Activated CD8-positive, alpha-beta memory T cell treated with anti-CD3 and anti-CD28 coated beads, Interleukin-2, amount 50 U/mL, for 4 hours (primary cell): ENCODE data around the gene IGF1R.

Experiments
- DNase-seq: peaks from one replicate; pipeline ENCODE4 v3.0.0-alpha.2; 2020

IGF1R gene

DNA sequence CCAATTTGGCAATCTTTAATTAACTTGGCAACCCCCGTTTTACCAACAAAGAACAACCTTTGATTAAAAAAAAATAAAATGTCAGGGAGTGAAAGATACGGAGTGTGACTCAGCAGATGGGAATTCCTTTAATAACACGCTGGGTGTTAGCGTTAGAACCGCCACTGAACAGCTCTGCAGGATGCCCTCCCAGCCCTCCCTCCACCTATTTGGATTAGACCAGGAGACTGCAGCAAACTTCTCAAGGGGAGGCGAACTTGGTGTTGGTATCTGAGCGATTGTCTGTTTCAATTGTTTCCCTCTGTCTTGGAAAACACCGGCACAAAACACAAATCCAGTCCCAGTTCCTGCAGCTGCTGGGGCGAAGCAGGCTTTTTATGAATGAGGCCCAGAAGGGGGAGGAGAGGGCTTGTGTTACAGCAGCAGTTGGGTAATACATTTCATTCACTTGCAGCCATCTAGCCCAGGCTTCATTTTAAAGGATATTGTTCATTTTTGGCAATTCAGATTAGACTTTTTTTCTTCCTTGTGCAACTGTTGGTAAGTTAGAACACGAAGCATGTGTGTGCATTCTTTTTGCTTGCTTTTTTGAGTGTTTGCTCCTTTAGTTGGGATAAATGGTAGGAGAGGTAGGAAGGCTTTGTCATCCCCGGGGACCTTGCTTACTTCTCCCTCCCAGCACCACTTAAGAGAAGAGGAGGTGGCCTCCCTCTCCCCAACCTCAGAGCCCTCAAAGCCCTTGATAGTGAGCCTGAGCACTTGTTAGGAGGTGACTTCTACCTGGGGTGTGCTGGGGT lies 152.3 kb downstream of the IGF1R start:
- no peak for DNase-seq

DNA sequence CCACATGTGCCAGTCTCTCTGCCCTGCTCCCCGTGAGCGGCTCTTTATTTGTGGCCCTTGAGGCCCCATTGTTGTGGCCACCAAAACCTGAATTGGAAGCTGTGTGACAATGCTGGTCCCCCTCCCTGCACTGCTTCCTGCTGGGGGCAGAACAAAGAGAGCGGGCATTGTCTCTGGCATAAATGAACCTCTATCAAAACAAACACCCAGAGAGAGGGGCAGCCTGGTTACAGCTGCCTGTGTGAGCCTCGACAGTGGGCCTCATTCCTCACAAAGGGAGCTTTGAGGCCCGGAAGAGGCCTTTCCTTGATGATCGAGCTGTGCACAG lies 152.9 kb downstream of the IGF1R start:
- no peak for DNase-seq

DNA sequence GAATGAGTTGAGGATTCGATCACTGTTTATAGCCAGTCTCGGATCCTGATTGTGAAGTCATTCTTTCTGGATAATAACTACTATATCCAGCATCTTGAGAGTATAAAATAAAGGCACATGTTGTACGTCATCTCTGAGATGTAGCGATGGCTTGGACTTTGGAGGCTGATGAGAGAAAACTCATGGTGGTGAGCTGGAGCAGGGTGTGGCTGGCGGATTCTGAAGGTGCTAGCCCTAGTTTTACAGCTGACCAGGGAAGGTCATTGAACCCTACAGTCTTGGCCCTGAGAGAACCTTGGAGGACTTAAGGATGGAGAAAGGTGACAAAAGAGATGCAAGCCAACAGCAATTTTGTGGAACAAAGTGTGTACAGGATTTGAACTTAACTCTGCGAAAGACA lies 153.8 kb downstream of the IGF1R start:
- DNase-seq: no peak

DNA sequence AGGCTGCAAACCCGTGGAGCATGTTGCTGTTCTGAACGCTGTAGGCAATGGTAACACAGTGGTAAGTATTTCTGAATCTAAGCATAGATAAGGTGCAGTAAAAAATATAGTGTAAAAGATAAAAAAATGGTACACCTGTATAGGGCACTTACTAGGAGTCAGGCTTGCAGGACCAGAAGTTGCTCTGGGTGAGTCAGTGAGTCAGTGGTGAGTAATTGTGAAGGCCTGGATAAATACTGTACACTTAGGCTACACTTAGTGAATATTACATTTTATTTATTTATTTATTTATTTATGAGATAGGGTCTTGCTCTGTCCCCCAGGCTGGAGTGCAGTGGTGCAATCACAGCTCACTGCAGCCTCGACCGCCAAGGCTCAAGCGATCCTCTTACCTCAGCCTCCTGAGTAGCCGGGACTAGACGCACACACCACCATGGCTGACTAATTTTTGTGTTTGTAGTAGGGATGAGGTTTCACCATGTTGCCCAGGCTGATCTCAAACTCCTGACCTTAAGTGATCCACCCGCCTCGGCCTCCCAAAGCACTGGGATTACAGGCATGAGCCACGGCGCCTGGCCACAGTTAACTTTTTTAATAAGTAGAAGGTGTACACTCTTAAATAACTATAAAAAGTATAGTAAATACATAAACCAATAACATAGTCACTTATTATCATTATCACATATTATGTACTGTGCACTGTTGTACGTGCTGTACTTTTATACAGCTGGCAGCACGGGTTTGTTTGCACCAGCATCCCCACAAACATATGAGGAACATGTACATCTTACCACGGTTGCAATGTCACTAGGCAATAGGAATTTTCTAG lies 155.1 kb downstream of the IGF1R start:
- DNase-seq: no peak

DNA sequence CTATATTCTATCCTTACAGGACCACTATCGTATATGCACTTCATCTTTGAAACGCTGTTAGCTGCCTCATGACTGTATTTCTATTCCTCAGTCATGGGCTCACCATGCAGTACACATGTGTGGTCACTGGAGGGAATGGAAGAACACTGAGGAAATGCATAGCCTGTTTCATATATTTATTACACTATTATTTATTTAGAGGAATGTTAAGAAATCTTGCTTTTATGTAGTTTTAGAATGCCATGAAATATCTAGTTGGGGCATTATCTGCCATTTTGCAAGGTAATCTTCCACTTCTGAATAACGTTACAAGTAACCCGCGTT lies 155.7 kb downstream of the IGF1R start:
- no peak for DNase-seq

DNA sequence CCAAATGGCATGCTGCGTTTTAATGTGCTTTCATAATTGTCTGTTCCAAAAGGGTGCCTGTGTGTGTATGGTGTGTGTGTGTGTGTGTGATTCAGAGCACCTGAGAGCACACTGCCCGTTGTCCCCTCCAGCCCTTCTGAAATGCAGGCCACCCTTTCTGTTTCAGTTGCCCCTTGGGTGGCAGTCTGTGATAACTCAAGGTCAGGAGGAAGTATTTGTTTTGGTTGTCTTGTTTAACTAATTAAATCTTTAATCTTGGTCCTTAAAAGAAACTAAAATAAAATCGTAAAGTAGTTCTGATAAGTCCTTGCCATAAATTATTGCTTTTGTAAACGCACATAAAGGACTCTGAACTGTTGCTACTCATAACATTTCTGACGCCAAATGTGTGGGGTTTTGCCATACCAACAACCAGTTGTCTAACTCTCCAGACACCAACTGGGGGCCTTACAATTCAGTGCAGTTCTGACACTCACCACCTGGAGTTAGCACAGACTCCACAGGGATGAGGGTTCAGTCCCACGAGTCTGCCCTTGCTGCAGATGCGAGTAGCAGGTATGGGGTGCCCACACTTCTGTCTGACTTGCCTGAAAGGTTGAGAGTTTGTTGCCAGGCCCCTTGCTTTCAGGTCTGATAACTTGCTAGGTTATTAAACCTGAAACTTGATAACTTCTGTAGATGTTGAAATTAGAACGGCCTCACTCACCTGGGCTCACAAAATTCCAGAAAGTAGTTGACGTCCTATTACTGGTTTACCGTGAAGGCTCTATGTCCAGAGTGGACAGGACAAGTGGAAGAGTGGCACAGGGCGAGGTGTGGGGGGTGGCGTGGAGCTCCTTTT lies 157.3 kb downstream of the IGF1R start:
- no peak for DNase-seq

DNA sequence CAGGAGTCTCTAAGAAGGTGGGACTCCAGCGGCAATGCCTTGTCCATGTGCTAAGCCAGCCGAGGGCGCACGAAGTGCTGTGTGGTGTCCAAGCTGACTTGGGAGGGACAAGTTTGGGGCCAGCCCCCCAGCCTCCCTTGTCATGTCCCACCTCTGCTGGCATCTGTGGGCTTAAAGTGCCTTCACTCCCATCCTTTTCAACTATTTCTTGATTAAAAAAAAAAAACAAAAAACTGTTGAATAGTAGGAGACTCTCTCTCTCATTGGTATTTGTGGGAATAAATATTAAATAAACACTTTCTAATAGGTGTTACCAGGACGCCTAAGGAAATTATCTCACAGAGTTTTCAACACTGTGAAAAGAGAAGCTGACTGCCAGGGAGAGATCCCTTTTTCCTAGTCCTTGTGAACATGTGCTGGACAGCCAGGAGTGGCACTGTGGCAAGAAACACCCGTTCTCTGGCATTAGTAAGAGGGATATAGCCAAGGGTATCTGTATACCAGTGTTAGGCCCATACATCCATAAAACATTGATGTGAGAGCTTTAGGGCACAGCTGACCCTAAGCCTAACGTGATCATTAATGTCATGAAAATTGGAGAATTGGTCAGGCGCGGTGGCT lies 158.0 kb downstream of the IGF1R start:
- no peak for DNase-seq

DNA sequence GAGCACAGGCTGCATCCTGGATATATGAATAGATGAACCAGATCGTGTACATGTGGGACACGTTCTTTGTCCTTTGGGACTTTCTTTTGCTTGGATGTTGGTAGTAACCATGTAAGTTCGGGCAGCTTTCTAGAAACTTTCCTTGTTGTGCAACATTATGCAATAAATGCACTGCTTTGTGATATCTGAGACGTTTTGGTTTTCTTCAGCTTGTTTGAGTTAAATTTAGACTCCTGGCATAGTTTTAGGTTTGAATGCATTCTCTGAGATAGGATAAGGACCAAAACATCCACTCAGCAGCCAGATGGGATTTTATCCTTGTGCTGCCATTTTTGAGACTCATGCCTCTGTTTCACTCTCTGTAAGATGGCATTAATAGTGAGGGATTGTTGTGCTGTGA lies 158.9 kb downstream of the IGF1R start:
- no peak for DNase-seq

DNA sequence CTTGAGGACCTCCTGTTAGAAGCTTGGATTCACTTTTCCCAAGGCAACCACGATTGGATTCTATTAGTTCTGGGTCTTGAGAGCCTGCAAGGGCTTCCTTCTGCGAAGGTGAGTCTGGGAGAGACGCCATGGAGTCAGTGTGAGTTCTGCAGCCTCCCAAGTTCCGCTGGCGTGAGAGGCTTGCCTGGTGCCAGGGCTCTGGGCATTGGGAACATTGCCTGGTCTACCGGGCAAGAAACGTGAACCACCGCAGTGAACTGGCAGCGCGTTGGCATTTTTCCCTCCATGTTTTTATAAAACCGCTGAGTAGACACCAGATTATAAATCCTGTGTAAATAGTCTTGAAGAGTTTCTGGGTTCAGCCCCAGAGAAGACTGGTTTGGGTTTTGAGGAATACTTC lies 160.9 kb downstream of the IGF1R start:
- no peak for DNase-seq

DNA sequence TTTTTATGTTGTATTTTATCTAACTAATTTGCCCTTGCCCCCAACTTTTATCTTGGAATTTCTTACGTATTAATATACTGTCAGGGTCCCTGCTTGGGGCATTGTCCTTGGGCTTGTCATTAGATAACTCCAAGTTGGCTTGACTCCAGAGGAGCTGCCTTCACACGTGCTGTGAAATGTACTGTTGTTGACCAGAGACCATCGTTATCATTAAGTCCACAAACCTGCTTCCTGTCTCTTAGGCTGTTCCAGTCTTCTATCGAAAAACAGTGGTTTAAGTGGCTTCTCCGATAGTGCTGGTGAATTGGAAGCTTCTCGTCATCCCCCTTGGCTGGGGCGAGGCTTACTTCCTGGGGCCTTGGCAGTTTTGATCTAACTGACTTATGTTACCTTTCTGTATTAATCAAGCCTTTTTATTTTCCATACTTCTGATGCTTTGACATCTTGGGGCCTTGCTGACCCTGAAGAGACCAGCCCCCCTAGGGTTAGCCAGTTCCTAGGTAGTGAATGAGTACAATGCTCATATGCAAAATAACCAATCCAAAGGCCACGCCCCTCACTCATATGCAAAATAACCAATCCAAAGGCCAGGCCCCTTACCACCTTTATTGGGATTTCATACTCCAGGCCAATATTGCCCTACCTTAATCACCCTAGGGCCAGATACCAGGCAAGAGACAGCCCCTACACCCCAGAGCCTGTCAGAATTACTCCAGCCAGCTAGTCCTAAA lies 164.5 kb downstream of the IGF1R start:
- no peak for DNase-seq

DNA sequence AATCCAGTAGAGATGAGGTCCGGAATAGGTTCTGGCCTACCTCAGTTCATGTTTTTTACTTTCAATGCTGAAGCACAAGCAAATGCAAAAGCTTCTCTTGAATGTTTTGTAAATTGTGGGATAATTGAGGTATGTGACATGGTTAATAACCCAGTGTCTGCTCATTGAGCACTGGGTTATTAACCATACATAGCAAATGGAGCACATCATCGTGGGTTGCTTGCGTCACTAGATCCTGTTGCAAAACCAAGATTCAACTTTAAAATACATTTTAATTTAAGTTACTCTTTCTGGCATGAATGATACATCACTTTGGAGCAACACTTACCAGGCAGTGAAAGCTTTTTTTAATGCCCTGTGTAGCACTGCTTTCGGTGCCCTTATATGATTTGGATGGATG lies 165.6 kb downstream of the IGF1R start:
- no peak for DNase-seq

DNA sequence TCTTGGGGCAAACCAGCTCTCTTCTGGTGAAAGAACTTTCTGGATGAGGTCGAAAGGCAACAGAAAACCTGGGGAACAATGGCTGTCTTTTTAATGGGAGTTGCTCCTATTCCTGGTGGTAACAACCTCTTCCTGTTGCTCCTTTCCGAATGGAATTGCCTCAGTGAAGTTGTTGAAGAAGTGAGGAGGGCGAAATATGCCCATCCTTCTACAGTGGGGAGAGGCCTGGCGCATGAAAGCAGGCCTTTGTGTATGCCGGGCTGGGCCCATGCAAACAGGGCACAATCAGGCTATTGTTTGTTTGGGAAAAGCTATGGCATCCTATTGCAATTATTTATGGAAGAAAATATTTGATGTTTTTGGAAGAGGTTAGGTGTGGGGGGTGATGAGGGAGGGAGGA lies 166.9 kb downstream of the IGF1R start:
- DNase-seq: no peak

DNA sequence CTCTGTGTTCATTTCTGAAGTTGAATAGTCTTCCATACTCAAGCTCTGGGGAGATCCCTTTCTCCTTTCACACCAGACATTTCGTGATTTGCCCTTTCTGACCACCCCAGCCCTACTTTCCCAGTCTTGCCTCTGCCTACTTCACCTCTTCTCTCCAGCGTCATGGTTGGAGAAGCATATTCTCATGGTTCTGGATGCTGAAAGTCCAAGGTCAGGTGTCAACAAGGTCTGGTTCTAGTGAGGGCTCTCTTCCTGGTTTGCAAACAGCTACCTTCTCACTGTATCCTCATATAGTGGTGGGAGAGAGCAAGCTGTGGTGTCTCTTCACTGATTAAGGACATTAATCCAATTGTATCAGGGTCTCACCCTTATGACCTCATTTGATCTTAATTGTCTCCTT lies 169.4 kb downstream of the IGF1R start:
- no peak for DNase-seq

DNA sequence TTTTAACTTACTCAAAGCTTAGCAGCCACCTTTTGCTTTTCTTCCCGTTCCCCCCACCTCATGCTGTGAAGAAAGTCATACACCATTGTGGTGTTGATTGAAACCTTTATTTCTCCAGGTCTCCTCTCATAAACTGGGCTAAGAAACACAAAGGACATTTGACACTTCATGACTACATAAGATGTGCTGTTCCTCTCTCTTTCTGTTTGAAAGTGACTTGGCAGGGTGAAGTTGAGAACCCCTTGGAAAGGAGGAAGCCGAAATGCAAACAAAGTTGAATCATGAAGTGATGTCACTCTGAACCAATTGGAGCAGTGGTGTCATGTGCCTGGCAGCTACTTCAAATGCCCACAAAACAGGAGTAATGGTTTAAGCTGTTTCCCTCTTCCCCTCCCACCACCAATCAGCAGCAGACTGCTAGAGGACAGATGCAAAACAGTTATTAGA lies 174.7 kb downstream of the IGF1R start:
- DNase-seq: no peak

DNA sequence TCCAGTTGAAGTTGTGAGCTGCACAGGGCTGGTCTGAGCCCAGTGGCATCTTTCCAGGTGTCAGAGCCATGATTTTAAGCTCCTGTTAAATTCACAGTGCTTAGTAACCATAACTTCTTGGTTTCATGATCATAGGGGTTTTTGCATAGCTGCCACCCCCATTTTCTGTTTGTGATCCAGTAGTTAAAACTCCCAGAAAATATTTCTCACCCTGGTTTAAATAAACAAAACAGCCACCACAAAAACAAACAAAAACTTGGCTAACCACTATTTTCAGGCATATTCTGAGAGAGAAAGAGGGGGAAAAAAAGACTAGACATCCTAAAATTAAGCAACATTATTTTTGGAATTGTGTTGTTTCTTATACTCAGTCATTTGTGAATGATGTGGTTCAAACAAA lies 175.3 kb downstream of the IGF1R start:
- no peak for DNase-seq

DNA sequence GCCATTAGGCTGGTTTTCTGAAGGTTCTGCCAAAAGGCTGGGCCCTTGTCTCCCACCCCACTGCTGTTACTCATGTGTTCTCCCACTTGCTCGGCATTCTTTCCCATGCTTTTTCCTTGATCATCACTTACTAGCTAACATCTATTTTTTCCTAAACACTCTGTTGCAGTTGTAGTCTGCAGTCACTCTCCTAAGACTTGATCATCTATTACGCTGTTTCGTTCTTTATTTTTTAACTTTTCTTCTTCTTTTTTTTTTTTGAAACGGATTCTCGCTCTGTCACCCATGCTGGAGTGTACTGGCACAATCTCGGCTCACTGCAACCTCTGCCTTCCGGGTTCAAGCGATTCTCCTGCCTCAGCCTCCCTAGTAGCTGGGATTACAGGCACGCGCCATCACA lies 176.3 kb downstream of the IGF1R start:
- DNase-seq: no peak

DNA sequence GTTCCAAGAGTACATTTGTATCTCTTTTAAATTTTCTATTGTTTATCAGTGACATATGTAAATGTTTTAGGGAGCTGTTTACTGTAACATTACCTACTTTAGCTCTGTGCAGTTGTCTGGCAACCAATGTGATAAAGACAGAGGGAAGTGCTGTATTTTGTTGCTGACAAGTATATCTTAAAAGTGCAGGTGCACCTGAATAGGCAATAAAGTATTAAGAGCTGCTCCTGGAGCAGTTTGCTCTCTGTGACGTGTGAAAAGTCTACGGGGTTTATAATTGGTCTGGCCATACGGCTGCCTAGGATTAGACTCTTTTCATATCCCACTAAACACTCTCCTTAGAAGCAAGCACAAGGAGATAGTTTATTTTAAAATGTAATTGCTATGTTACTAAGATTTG lies 178.3 kb downstream of the IGF1R start:
- no peak for DNase-seq

DNA sequence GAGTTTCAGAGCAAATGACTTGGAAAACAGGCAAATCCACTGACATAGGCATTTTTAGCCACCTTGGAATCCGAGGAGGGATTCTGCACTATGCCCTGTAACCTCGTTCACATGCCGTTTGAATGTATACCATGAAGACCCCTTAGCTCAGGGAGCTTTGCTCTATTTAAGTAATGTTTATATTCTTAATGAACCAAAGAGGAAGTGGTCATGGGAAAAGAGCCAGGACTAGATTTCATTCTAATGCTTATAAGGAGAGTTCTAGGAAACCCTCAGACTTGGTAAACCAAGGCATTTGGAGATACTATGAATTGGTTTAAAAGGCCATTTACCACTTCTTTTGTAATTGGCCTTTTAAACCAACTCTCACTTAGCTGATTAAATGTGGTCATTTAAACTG lies 178.9 kb downstream of the IGF1R start:
- DNase-seq: no peak

DNA sequence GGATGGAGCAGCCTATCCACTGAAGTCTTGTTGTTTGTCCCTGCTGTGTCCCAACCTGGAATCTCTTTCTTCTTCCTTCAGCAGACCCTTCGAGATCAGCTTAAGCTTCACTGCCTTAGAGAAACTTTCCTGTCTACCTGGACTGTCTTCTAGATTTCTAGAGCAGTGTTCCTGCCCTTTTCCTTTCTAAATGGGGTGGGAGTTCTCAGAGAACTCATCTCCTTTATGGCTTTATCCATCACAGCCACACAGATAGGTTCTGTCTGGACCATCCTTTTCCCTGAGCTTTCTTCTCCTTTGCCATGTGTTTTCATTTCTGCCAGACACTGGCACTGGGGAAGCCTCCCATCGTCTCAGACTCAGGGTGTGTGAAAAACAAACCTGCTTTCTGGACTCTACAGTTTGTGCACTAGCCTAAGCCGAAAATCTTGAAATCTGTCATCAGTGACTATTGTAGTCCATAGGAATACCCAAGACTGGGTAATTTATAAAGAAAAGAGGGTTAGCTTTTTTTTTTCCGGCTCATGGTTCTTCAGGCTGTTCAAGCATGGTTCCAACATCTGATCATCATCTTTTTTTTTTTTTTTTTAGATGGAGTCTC lies 181.8 kb downstream of the IGF1R start:
- DNase-seq: no peak

DNA sequence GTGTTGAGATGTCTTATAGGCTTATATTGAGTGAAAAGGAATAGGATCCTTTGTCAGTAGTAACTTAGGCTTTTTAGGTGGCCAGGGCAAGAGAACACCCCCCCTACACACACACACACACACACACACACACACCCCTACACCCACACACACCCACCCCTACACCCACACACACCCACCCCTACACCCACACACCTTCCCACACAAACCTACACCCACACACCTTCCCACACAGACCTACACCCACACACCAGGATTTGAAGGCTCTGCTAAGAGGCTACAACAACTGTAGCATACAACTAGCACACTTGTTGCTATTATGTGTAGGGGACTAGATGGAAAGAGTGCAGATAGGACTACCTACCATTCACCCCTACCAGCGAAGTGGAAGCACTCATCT lies 186.6 kb downstream of the IGF1R start:
- no peak for DNase-seq

DNA sequence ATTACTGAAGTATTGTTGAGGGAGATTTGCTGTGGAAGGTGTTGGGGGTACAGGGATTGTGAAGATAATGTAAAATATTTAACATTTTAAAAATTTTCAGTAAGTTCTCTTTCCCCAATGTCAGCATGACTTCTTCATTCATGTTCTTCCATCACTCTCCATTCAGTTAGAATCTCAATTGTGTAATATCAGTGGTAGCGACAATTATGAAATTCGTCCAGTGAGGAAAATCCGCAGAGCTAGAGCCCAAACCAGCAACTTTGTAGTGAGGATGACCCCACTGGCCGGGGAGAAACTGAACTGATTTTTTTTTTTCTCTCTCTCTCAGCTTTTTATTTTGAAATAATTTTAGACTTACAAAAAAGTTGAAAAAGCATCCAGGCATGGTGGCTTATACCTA lies 187.5 kb downstream of the IGF1R start:
- DNase-seq: no peak
